ENCODE results near the gene SLC35E1. TPM values are rescaled to one million over a fixed set of nuclear protein-coding genes. Genes with fewer than 3 reads are reported as not detected.

Gene SLC35E1
- total RNA-seq, 1 experiment from 2014 or later = 52.6 TPM

GRCh38 chr19:16577531-16577985, 5.3 kb upstream of the SLC35E1 start:
- H3K4me2 ChIP-seq (ENCODE audit: low read length) = no peak overlapping the region
- ChIA-PET POLR2A (ENCODE audit: unreplicated experiment) (no interaction called here), CTCF (no interaction called here)
- H3K4me3 ChIP-seq (ENCODE audit: low read length) = no peak overlapping the region
- no peaks in the 10 kb centered on the region for H3F3A ChIP-seq (ENCODE audit: low read length, unreplicated experiment)
- ATAC-seq (no peak), DNase-seq (no peak)
- no peak overlapping the region for H3K27ac ChIP-seq (ENCODE audit: low read length)
- H3K9me3 ChIP-seq (ENCODE audit: low read length) = no peaks in the 10 kb centered on the region
- no peaks in the 10 kb centered on the region for H3K27me3 ChIP-seq (ENCODE audit: low read length)
- intact Hi-C loops (cut with micrococcal nuclease) = no loop called here
- peaks cover 14% of the 10 kb centered on the region for H3K4me1 ChIP-seq (ENCODE audit: insufficient read depth, low read length)
- H3K79me2 ChIP-seq (ENCODE audit: low read length) = peaks cover 100% of the 10 kb centered on the region
- no peak overlapping the region for H2AFZ ChIP-seq (ENCODE audit: low read length)
- peaks cover 22% of the 10 kb centered on the region; the same call in 1 of the 2 replicates for H4K20me1 ChIP-seq (ENCODE audit: low read length)
- no peak overlapping the region for H3K9ac ChIP-seq (ENCODE audit: low read length)
- H3K36me3 ChIP-seq (ENCODE audit: low read depth, low read length) = peaks cover 7% of the 10 kb centered on the region; the same call in 1 of the 2 replicates
- BruUV-seq (replicated peaks) = no TSS peak
- H3K9me2 ChIP-seq (replicated peaks; ENCODE audit: low read length) = no peaks in the 10 kb centered on the region
- no peak for TF ChIP-seq CTCF (conservative IDR thresholded peaks at IDR 0.05; ENCODE audit: low read depth, low read length)
- TF ChIP-seq EZH2 (IDR thresholded peaks at IDR 0.05; ENCODE audit: low read length, unreplicated experiment) = no peak
- no peak for TF ChIP-seq EZH2phosphoT487 (IDR thresholded peaks at IDR 0.05; ENCODE audit: borderline replicate concordance, low read length)

DNA sequence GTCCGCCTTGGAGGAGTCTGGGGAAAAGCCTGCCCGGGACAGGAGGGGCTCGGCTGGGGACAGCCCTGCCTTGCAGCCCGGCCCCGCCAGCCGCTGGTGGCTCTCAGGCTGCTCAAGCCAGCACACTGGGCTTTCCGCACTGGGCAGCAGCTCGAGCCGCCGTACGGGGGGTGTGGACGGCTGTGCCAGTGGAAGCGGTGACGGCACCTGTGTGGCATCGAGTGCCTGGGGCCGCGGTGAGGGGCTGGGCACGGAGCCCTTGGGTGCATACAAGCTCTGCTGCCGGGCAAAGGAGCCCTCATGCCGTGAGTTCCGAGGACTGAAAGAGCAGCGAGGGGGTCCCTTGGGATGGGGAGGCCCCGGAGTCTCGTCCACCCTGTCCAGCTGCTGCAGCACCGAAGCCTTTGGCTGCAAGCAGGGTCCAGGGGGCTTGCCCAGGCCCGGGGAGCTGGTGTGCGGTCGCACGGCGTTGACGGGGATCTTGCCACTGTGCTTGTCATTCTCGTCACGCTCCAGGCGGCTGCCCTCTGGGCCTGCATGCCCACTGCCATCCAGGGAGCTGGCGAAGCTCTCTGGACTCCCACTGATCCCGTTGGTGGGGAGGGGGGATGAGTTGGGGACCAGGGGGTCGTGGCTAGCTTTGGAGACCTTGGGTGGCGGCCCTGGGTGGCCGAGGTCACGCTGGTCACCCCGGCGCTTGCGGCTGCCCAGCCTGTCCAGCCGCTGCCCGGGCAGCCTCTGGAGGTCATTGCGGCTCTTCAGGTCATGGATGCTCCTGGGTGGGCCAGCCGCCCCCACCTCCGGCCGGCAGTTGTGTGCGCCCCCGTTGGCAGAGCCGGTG, 4.7 kb upstream of the SLC35E1 start:
- Histone ChIP-seq H3K9ac (ENCODE audit: low read length) (no peak overlapping the region), H3K27me3 (ENCODE audit: low read length) (no peaks in the 10 kb centered on the region), H3K4me1 (ENCODE audit: insufficient read depth, low read length) (peaks cover 14% of the 10 kb centered on the region), H4K20me1 (ENCODE audit: low read length) (peaks cover 17% of the 10 kb centered on the region; the same call in 1 of the 2 replicates), H3K79me2 (ENCODE audit: low read length) (peaks cover 95% of the 10 kb centered on the region), H3F3A (ENCODE audit: low read length, unreplicated experiment) (no peaks in the 10 kb centered on the region), H3K9me3 (ENCODE audit: low read length) (no peaks in the 10 kb centered on the region), H3K27ac (ENCODE audit: low read length) (no peak overlapping the region), H3K4me3 (ENCODE audit: low read length) (no peak overlapping the region), H2AFZ (ENCODE audit: low read length) (no peak overlapping the region), H3K36me3 (ENCODE audit: low read depth, low read length) (peaks cover 7% of the 10 kb centered on the region; the same call in 1 of the 2 replicates), H3K9me2 (replicated peaks; ENCODE audit: low read length) (no peaks in the 10 kb centered on the region), H3K4me2 (ENCODE audit: low read length) (no peak overlapping the region)
- POLR2A ChIA-PET (ENCODE audit: unreplicated experiment) = no interaction called here
- intact Hi-C loops (cut with micrococcal nuclease) = no loop called here
- CTCF ChIA-PET = no interaction called here
- DNase-seq = no peak
- BruUV-seq (replicated peaks) = no TSS peak
- no peak for ATAC-seq
- TF ChIP-seq CTCF (conservative IDR thresholded peaks at IDR 0.05; ENCODE audit: low read depth, low read length) (no peak), EZH2phosphoT487 (IDR thresholded peaks at IDR 0.05; ENCODE audit: borderline replicate concordance, low read length) (no peak), EZH2 (IDR thresholded peaks at IDR 0.05; ENCODE audit: low read length, unreplicated experiment) (no peak)

Measured in PC-3 (cell line).